Stomach (tissue), 4 donors: ENCODE measurements around the gene RNU6-9.

Source experiments
- CTCF ChIP-seq, 7 experiments: fragments of 450-650 bp in 4 of 7; fragments of 200-600 bp in 3 of 7; sonication (generic) in 3 of 7; IDR thresholded peaks; one replicate each; pipeline ENCODE4 v1.5.1; 2016 to 2019; ENCODE audit warnings: antibody characterized with exemption in 7 of 7, control low read depth in 2 of 7, mild to moderate bottlenecking in 1 of 7
- EP300 ChIP-seq: sonication (generic); formaldehyde crosslinking; IDR thresholded peaks from one replicate; pipeline ENCODE4 v1.6.1; 2017; ENCODE audit warnings: antibody characterized with exemption
- POLR2AphosphoS5 ChIP-seq, 3 donors: sonication (generic); formaldehyde crosslinking; IDR thresholded peaks; one replicate each; pipeline ENCODE4 v1.6.1; 2016; ENCODE audit warnings: antibody characterized with exemption in 3 of 3

- TF ChIP-seq POLR2AphosphoS5 (IDR thresholded peaks at IDR 0.05) = no peak
- TF ChIP-seq CTCF (IDR thresholded peaks at IDR 0.05) = no peak
- no peak for TF ChIP-seq EP300
Observed at GRCh38 chr19:873561-874041, 19.7 kb upstream of the RNU6-9 start.
